ENCODE results near the gene KIF19.

Gene KIF19

GRCh38 chr17:74357466-74357809 lies 31.4 kb downstream of the KIF19 start:
- TF ChIP-seq, protein P1, sequence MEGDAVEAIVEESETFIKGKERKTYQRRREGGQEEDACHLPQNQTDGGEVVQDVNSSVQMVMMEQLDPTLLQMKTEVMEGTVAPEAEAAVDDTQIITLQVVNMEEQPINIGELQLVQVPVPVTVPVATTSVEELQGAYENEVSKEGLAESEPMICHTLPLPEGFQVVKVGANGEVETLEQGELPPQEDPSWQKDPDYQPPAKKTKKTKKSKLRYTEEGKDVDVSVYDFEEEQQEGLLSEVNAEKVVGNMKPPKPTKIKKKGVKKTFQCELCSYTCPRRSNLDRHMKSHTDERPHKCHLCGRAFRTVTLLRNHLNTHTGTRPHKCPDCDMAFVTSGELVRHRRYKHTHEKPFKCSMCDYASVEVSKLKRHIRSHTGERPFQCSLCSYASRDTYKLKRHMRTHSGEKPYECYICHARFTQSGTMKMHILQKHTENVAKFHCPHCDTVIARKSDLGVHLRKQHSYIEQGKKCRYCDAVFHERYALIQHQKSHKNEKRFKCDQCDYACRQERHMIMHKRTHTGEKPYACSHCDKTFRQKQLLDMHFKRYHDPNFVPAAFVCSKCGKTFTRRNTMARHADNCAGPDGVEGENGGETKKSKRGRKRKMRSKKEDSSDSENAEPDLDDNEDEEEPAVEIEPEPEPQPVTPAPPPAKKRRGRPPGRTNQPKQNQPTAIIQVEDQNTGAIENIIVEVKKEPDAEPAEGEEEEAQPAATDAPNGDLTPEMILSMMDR (IDR thresholded peaks at IDR 0.05; ENCODE audit: low read depth, low read length, missing control alignments) = no peak
- H3K4me3 ChIP-seq (ENCODE audit: low read depth, low read length) = no peak overlapping the region
- DNase-seq (ENCODE audit: low read depth) = no peak

DNA sequence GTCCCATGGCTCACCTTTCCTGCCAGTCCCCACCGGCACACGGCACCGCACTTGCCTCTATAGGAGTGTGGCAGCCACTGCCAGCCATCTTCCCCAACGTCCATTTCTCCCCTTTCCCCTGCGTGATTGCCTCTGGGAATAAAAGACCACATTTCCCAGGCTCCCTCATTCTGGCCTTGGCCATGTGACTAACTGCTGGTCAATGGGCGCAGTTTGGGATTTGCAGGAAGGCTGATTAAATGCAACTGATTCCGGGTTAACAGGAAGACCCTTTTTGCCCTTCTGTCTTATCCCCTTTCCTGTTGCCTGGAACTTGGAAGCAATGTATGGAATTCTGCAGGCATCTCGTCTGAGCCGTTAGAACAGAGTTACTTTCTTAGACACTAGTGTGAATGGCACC lies 32.7 kb downstream of the KIF19 start:
- H3K4me3 ChIP-seq (ENCODE audit: low read depth, low read length) = no peak overlapping the region
- DNase-seq (ENCODE audit: low read depth) = no peak
- TF ChIP-seq, protein P1 (IDR thresholded peaks at IDR 0.05; ENCODE audit: low read depth, low read length, missing control alignments) = no peak

DNA sequence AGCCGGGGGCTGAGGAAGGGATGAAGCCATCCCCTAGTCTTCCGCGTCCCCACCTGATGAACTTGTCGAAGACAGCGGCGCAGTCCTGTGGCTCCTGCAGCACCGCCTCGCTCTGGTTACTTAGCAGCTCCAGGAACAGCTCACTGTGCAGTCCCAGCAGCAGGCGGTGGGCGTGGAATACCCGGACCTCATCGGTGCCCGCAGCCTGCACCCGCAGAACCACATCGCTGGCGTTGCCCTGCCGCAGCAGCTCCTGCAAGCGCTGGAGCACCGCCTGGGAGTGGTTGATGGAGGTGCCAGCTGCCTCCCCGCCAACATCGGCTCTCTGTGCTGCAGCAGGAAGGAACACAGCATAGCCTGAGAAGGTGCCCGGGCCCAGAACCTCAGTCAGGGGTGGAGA lies 33.9 kb downstream of the KIF19 start:
- no peak for DNase-seq (ENCODE audit: low read depth)
- TF ChIP-seq, protein P1 (IDR thresholded peaks at IDR 0.05; ENCODE audit: low read depth, low read length, missing control alignments) = no peak
- H3K4me3 ChIP-seq (ENCODE audit: low read depth, low read length) = no peak overlapping the region

DNA sequence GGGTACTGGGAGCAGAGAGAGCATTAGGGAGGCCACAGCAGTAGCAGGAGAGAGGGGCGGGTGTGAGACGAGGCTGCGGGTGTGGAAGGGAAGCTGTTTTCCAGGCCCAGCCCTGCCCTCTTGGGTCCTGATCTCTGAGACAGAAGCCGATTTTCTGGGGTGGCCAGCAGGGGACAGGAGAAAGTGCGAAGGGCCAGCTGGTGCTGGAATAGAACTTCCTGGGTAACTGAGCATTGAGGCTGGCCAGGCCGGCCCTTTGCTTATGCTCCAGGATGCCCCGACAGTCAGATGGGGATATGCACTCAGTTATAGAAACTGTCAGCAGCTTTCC lies 34.8 kb downstream of the KIF19 start:
- H3K4me3 ChIP-seq (ENCODE audit: low read depth, low read length) = no peak overlapping the region
- DNase-seq (ENCODE audit: low read depth) = no peak
- TF ChIP-seq, protein P1 (IDR thresholded peaks at IDR 0.05; ENCODE audit: low read depth, low read length, missing control alignments) = no peak

GRCh38 chr17:74361230-74362068 lies 35.4 kb downstream of the KIF19 start, which contains the start of gene BTBD17:
TSS of gene BTBD17 (minus strand) at chr17:74361868. CDS start at chr17:74361819, 49 bp downstream.
- TF ChIP-seq, protein P1 (IDR thresholded peaks at IDR 0.05; ENCODE audit: low read depth, low read length, missing control alignments) = peak; percentile 49
- H3K4me3 ChIP-seq (ENCODE audit: low read depth, low read length) = no peak within 1 kb of the TSS
- no peak for DNase-seq (ENCODE audit: low read depth)

DNA sequence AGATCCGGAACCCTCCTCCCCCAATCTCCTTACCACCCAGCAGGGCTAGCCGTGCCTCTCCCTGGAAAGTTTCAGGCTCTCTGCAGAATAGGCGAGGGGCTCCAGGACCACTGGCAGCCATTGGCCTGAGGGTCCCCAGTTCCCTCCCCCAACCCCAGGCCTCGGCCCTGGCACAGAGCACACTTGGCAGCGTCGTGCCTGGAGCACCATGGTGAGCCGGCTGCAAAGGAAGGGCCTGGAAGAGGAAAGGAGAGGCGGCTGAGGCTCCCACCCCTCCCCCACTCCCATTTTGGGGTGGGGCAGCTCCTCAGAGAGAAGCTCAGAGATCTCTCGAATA lies 36.0 kb downstream of the KIF19 start:
- no peak overlapping the region for H3K4me3 ChIP-seq (ENCODE audit: low read depth, low read length)
- TF ChIP-seq, protein P1 (IDR thresholded peaks at IDR 0.05; ENCODE audit: low read depth, low read length, missing control alignments) = no peak
- DNase-seq (ENCODE audit: low read depth) = no peak

All from GM12864 (cell line).